GM12874 (cell line): Measurements from ENCODE around the gene NOCT.

Source experiments
- TF ChIP-seq, protein P1 (sequence below): IDR thresholded peaks from 2 replicates; pipeline ENCODE4 v1.5.1; 2011; ENCODE audit warnings: low read depth, mild to moderate bottlenecking, control low read depth, low read length, moderate library complexity; ENCODE audit not compliant: insufficient read depth

Gene NOCT

DNA sequence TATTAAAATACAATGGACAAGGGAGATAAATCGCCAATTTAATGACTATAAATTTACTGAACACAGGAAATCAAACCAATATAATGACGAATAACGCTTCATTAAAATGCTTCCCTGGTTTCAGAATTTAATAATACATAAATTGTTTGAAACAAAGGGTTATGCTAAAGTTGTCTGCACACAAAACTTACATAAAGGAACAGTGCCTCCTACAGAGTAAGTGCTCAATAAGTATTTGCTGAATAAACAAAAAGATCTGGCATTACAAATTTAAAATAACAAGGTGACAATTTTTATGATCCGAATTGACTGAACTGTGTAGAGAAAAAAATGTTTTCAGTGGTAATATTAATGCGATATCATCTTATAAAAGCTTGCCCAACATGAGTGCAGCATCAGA, 69.6 kb downstream of the NOCT start:
- TF ChIP-seq, protein P1, sequence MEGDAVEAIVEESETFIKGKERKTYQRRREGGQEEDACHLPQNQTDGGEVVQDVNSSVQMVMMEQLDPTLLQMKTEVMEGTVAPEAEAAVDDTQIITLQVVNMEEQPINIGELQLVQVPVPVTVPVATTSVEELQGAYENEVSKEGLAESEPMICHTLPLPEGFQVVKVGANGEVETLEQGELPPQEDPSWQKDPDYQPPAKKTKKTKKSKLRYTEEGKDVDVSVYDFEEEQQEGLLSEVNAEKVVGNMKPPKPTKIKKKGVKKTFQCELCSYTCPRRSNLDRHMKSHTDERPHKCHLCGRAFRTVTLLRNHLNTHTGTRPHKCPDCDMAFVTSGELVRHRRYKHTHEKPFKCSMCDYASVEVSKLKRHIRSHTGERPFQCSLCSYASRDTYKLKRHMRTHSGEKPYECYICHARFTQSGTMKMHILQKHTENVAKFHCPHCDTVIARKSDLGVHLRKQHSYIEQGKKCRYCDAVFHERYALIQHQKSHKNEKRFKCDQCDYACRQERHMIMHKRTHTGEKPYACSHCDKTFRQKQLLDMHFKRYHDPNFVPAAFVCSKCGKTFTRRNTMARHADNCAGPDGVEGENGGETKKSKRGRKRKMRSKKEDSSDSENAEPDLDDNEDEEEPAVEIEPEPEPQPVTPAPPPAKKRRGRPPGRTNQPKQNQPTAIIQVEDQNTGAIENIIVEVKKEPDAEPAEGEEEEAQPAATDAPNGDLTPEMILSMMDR, result no peak

DNA sequence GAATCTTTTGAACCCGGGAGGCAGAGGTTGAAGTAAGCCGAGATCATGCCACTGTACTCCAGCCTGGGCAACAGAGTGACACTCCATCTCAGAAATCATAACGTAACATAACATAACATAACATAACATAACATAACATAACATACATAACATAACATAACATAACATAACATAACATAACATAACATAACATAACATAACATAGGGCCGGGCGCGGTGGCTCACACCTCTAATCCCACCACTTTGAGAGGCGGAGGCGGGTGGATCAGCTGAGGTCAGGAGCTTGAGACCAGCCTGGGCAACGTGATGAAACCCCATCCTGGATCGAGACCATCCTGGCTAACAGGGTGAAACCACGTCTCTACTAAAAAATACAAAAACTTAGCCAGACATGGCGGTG, 76.7 kb downstream of the NOCT start:
- TF ChIP-seq, protein P1, result no peak
